HEK293 (cell line): ENCODE data around the gene CR2.
A peak's percentile ranks its signal among the peaks of the same experiment; 100 is the strongest.

ENCODE experiments used
- PBX3 ChIP-seq: sonication (generic); formaldehyde crosslinking; IDR thresholded peaks from 2 replicates; pipeline ENCODE4 v1.8.1; 2022; ENCODE audit warnings: mild to moderate bottlenecking, moderate library complexity, missing genetic modification reagents
- ZBTB1 ChIP-seq: fragments of 450-650 bp; formaldehyde crosslinking; IDR thresholded peaks from 2 replicates; pipeline ENCODE4 v1.5.1; 2016; ENCODE audit warnings: missing biosample characterization, missing genetic modification characterization
- ZBTB20 ChIP-seq: fragments of 450-650 bp; formaldehyde crosslinking; IDR thresholded peaks from 2 replicates; pipeline ENCODE4 v1.5.1; 2016; ENCODE audit warnings: missing biosample characterization, missing genetic modification characterization
- ZBTB7A ChIP-seq: fragments of 450-650 bp; formaldehyde crosslinking; IDR thresholded peaks from 2 replicates; pipeline ENCODE4 v1.5.1; 2016; ENCODE audit warnings: low read depth, missing biosample characterization, missing genetic modification characterization
- ZEB2 ChIP-seq: fragments of 450-650 bp; formaldehyde crosslinking; IDR thresholded peaks from 2 replicates; pipeline ENCODE4 v1.5.1; 2016; ENCODE audit warnings: missing biosample characterization, missing genetic modification characterization
- ZNF10 ChIP-seq: fragments of 450-650 bp; formaldehyde crosslinking; IDR thresholded peaks from 2 replicates; pipeline ENCODE4 v1.5.1; 2017; ENCODE audit warnings: missing biosample characterization, missing genetic modification characterization
- ZNF133 ChIP-seq: fragments of 450-650 bp; formaldehyde crosslinking; IDR thresholded peaks from 2 replicates; pipeline ENCODE4 v1.5.1; 2016; ENCODE audit warnings: missing biosample characterization, missing genetic modification characterization
- ZNF175 ChIP-seq: fragments of 450-650 bp; formaldehyde crosslinking; IDR thresholded peaks from 2 replicates; pipeline ENCODE4 v1.5.1; 2016; ENCODE audit warnings: missing biosample characterization, missing genetic modification characterization
- ZNF391 ChIP-seq: fragments of 450-650 bp; formaldehyde crosslinking; IDR thresholded peaks from 2 replicates; pipeline ENCODE4 v1.5.1; 2016; ENCODE audit warnings: low read depth, missing biosample characterization, missing genetic modification characterization, borderline replicate concordance
- ZNF555 ChIP-seq: fragments of 450-650 bp; formaldehyde crosslinking; conservative IDR thresholded peaks from 2 replicates; pipeline ENCODE4 v1.5.1; 2017; ENCODE audit warnings: missing biosample characterization, mild to moderate bottlenecking, missing genetic modification characterization, inconsistent platforms
- ZNF560 ChIP-seq: fragments of 450-650 bp; formaldehyde crosslinking; IDR thresholded peaks from 2 replicates; pipeline ENCODE4 v1.5.1; 2017; ENCODE audit warnings: missing biosample characterization, missing genetic modification characterization, borderline replicate concordance
- ZNF837 ChIP-seq: fragments of 450-650 bp; formaldehyde crosslinking; IDR thresholded peaks from 2 replicates; pipeline ENCODE4 v1.5.1; 2016; ENCODE audit warnings: missing biosample characterization, missing genetic modification characterization
- ZSCAN30 ChIP-seq: fragments of 450-650 bp; IDR thresholded peaks from 2 replicates; pipeline ENCODE4 v1.5.1; 2018; ENCODE audit warnings: missing biosample characterization, mild to moderate bottlenecking, missing genetic modification characterization, moderate library complexity
- TF ChIP-seq, protein P1 (sequence below): fragments of 450-650 bp; formaldehyde crosslinking; IDR thresholded peaks from 2 replicates; pipeline ENCODE4 v1.5.1; 2016; ENCODE audit warnings: missing biosample characterization, missing genetic modification characterization
- TF ChIP-seq, protein P2 (sequence below): fragments of 450-650 bp; formaldehyde crosslinking; IDR thresholded peaks from 2 replicates; pipeline ENCODE4 v1.5.1; 2016; ENCODE audit warnings: missing biosample characterization, missing genetic modification characterization
- TF ChIP-seq, protein P3 (sequence below): fragments of 450-650 bp; formaldehyde crosslinking; IDR thresholded peaks from 2 replicates; pipeline ENCODE4 v1.5.1; 2016; ENCODE audit warnings: missing biosample characterization, missing genetic modification characterization
- TF ChIP-seq, protein P4 (sequence below): fragments of 450-650 bp; formaldehyde crosslinking; IDR thresholded peaks from 2 replicates; pipeline ENCODE4 v1.5.1; 2016; ENCODE audit warnings: missing biosample characterization, missing genetic modification characterization, low read depth
- TF ChIP-seq, protein P5 (sequence below): fragments of 450-650 bp; formaldehyde crosslinking; conservative IDR thresholded peaks from 2 replicates; pipeline ENCODE4 v1.5.1; 2016; ENCODE audit warnings: low read depth, missing biosample characterization, missing genetic modification characterization
- TF ChIP-seq, protein P6 (sequence below): fragments of 450-650 bp; formaldehyde crosslinking; IDR thresholded peaks from 2 replicates; pipeline ENCODE4 v1.5.1; 2017; ENCODE audit warnings: missing biosample characterization, missing genetic modification characterization

Gene CR2

DNA sequence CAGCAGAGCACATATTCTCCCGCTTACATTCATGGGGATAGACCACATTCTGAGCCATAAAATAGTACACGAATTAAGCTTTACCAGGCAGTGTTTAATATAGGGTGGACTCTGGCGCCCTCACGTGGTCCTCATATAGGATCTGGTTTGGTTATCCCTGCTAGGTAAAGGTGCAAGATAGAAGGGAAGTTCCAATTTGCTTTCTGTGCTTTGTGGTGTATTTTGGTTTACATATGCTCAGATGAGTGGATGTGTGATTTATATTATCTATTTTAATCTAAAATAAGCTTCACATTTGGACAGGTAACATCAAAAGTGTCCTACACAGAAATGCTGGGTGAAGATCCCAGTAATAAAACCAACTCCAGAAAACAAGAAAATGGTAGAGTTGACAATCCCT lies 45.4 kb downstream of the CR2 start (continued):
- TF ChIP-seq PBX3, result no peak
- TF ChIP-seq, protein P1, sequence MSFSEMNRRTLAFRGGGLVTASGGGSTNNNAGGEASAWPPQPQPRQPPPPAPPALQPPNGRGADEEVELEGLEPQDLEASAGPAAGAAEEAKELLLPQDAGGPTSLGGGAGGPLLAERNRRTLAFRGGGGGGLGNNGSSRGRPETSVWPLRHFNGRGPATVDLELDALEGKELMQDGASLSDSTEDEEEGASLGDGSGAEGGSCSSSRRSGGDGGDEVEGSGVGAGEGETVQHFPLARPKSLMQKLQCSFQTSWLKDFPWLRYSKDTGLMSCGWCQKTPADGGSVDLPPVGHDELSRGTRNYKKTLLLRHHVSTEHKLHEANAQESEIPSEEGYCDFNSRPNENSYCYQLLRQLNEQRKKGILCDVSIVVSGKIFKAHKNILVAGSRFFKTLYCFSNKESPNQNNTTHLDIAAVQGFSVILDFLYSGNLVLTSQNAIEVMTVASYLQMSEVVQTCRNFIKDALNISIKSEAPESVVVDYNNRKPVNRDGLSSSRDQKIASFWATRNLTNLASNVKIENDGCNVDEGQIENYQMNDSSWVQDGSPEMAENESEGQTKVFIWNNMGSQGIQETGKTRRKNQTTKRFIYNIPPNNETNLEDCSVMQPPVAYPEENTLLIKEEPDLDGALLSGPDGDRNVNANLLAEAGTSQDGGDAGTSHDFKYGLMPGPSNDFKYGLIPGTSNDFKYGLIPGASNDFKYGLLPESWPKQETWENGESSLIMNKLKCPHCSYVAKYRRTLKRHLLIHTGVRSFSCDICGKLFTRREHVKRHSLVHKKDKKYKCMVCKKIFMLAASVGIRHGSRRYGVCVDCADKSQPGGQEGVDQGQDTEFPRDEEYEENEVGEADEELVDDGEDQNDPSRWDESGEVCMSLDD (tag by site-specific recombination), result no peak
- TF ChIP-seq ZBTB20, result no peak
- TF ChIP-seq ZNF175 (tag by site-specific recombination), result no peak
- TF ChIP-seq, protein P2, sequence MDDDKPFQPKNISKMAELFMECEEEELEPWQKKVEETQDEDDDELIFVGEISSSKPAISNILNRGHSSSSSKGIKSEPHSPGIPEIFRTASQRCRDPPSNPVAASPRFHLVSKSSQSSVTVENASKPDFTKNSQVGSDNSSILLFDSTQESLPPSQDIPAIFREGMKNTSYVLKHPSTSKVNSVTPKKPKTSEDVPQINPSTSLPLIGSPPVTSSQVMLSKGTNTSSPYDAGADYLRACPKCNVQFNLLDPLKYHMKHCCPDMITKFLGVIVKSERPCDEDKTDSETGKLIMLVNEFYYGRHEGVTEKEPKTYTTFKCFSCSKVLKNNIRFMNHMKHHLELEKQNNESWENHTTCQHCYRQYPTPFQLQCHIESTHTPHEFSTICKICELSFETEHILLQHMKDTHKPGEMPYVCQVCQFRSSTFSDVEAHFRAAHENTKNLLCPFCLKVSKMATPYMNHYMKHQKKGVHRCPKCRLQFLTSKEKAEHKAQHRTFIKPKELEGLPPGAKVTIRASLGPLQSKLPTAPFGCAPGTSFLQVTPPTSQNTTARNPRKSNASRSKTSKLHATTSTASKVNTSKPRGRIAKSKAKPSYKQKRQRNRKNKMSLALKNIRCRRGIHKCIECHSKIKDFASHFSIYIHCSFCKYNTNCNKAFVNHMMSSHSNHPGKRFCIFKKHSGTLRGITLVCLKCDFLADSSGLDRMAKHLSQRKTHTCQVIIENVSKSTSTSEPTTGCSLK, result no peak
- TF ChIP-seq ZNF555 (tag by site-specific recombination), result no peak
- TF ChIP-seq ZNF391, result no peak
- TF ChIP-seq, protein P3, sequence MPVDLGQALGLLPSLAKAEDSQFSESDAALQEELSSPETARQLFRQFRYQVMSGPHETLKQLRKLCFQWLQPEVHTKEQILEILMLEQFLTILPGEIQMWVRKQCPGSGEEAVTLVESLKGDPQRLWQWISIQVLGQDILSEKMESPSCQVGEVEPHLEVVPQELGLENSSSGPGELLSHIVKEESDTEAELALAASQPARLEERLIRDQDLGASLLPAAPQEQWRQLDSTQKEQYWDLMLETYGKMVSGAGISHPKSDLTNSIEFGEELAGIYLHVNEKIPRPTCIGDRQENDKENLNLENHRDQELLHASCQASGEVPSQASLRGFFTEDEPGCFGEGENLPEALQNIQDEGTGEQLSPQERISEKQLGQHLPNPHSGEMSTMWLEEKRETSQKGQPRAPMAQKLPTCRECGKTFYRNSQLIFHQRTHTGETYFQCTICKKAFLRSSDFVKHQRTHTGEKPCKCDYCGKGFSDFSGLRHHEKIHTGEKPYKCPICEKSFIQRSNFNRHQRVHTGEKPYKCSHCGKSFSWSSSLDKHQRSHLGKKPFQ (tag by site-specific recombination), result no peak
- TF ChIP-seq, protein P4, sequence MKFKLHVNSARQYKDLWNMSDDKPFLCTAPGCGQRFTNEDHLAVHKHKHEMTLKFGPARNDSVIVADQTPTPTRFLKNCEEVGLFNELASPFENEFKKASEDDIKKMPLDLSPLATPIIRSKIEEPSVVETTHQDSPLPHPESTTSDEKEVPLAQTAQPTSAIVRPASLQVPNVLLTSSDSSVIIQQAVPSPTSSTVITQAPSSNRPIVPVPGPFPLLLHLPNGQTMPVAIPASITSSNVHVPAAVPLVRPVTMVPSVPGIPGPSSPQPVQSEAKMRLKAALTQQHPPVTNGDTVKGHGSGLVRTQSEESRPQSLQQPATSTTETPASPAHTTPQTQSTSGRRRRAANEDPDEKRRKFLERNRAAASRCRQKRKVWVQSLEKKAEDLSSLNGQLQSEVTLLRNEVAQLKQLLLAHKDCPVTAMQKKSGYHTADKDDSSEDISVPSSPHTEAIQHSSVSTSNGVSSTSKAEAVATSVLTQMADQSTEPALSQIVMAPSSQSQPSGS (tag by site-specific recombination), result peak; percentile 8; the same call in 1 of the 2 replicates
- TF ChIP-seq ZBTB1 (tag by site-specific recombination), result no peak
- TF ChIP-seq, protein P5, sequence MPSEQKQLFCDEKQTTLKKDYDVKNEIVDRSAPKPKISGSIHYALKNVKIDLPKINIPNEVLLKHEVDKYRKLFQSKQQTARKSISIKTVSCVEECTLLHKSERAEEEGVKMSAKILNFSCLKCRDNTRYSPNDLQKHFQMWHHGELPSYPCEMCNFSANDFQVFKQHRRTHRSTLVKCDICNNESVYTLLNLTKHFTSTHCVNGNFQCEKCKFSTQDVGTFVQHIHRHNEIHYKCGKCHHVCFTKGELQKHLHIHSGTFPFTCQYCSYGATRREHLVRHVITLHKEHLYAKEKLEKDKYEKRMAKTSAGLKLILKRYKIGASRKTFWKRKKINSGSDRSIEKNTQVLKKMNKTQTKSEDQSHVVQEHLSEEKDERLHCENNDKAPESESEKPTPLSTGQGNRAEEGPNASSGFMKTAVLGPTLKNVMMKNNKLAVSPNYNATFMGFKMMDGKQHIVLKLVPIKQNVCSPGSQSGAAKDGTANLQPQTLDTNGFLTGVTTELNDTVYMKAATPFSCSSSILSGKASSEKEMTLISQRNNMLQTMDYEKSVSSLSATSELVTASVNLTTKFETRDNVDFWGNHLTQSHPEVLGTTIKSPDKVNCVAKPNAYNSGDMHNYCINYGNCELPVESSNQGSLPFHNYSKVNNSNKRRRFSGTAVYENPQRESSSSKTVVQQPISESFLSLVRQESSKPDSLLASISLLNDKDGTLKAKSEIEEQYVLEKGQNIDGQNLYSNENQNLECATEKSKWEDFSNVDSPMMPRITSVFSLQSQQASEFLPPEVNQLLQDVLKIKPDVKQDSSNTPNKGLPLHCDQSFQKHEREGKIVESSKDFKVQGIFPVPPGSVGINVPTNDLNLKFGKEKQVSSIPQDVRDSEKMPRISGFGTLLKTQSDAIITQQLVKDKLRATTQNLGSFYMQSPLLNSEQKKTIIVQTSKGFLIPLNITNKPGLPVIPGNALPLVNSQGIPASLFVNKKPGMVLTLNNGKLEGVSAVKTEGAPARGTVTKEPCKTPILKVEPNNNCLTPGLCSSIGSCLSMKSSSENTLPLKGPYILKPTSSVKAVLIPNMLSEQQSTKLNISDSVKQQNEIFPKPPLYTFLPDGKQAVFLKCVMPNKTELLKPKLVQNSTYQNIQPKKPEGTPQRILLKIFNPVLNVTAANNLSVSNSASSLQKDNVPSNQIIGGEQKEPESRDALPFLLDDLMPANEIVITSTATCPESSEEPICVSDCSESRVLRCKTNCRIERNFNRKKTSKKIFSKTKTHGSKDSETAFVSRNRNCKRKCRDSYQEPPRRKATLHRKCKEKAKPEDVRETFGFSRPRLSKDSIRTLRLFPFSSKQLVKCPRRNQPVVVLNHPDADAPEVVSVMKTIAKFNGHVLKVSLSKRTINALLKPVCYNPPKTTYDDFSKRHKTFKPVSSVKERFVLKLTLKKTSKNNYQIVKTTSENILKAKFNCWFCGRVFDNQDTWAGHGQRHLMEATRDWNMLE (tag by site-specific recombination), result no peak
- TF ChIP-seq ZBTB7A (tag by site-specific recombination), result no peak
- 0 out of 2 replicates have a peak, but pooled peaks have one; percentile 21 for TF ChIP-seq ZSCAN30
- TF ChIP-seq ZNF133 (tag by site-specific recombination), result no peak
- TF ChIP-seq ZNF10 (tag by site-specific recombination), result peak; percentile 46; the same call in 1 of the 2 replicates
- no peak for TF ChIP-seq ZEB2 (tag by site-specific recombination)
- no peak for TF ChIP-seq ZNF560 (tag by site-specific recombination)
- no peak for TF ChIP-seq ZNF837 (tag by site-specific recombination)
- TF ChIP-seq, protein P6, sequence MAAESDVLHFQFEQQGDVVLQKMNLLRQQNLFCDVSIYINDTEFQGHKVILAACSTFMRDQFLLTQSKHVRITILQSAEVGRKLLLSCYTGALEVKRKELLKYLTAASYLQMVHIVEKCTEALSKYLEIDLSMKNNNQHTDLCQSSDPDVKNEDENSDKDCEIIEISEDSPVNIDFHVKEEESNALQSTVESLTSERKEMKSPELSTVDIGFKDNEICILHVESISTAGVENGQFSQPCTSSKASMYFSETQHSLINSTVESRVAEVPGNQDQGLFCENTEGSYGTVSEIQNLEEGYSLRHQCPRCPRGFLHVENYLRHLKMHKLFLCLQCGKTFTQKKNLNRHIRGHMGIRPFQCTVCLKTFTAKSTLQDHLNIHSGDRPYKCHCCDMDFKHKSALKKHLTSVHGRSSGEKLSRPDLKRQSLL (tag by site-specific recombination), result no peak
